HG03103 (cell line): ENCODE results near the gene SEMA6D.

Experiments
- ATAC-seq: cut with Tn5 transposase; IDR thresholded peaks from one replicate; pipeline ENCODE4 v1.9.1; 2021; ENCODE audit warnings: low read depth; ENCODE audit not compliant: unreplicated experiment

The SEMA6D gene

GRCh38 chr15:47819158-47819557 lies 101.9 kb downstream of the SEMA6D start:
- no peak for ATAC-seq

GRCh38 chr15:47820057-47820746 lies 102.9 kb downstream of the SEMA6D start:
- ATAC-seq: no peak

- no peak for ATAC-seq
Measured at GRCh38 chr15:47820747-47821319, 103.5 kb downstream of the SEMA6D start.

GRCh38 chr15:47822048-47822447 lies 104.7 kb downstream of the SEMA6D start:
- ATAC-seq: no peak
